PC-9 (cell line): ENCODE measurements around the gene DOCK11.

Experiments used
- CTCF ChIP-seq: fragments of 200-600 bp; sonication (generic); conservative IDR thresholded peaks from 2 replicates; pipeline ENCODE4 v1.6.1; 2017; ENCODE audit warnings: mixed run types, antibody characterized with exemption, mild to moderate bottlenecking, moderate library complexity
- EZH2 ChIP-seq: fragments of 200-600 bp; sonication (generic); IDR thresholded peaks from 2 replicates; pipeline ENCODE4 v1.8.0; 2017; ENCODE audit warnings: antibody characterized with exemption, low read depth

DNA sequence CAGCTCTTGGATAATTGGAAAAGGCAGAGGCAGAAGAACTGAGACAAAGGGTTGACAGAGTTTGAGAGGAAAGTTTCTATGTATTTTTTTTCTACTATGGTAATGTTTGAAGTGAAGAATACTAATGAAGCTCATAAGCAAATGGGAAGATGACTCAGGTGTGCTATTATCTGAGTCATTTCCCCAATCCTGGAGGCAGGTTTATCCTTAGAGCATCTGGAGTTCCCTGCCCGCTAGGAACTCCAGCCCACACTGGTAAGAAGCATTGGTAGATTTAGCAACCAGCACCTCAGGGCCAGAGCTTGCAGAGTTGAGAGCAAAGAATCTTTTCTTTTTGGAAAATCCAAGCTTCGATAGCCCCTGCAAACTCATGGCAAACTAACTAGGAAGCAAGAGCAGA, 55.2 kb downstream of the DOCK11 start:
- TF ChIP-seq CTCF (no peak), EZH2 (no peak)
